ENCODE data around the gene PKD1.

Gene PKD1

GRCh38 chr16:2043667-2044451 is 91.8 kb downstream of the PKD1 start:
- no peak for DNase-seq

- DNase-seq, result no peak
Measured at GRCh38 chr16:2042986-2043666, 92.6 kb downstream of the PKD1 start.

- no peak for DNase-seq
Measured at GRCh38 chr16:2042171-2042985, 93.3 kb downstream of the PKD1 start.

GRCh38 chr16:2040787-2041522 is 94.7 kb downstream of the PKD1 start:
- DNase-seq, result no peak

- no peak for DNase-seq
Measured at GRCh38 chr16:2040041-2040786, 95.5 kb downstream of the PKD1 start.

GRCh38 chr16:2039274-2040031 is 96.2 kb downstream of the PKD1 start:
- no peak for DNase-seq
